Activated CD4-positive, alpha-beta T cell treated with anti-CD3 and anti-CD28 coated beads for 4 hours (primary cell): ENCODE measurements around the gene RORC.
"Not testable (repeated sequence)": the region's sequence is repeated elsewhere in the genome, so short reads cannot be mapped to it uniquely, and the experiment has no call there.

Experiments
- DNase-seq, 2 donors: peaks; one replicate each; pipeline ENCODE4 v3.0.0-alpha.2; 2020

Gene RORC

GRCh38 chr1:151831605-151832004 is at the start of gene RORC:
RORC (minus strand) TSS chr1:151831802; CDS start chr1:151831764, 38 bp downstream.
- DNase-seq: no peak

GRCh38 chr1:151875419-151876097 is 44.0 kb upstream of the RORC start:
- DNase-seq: no peak

DNA sequence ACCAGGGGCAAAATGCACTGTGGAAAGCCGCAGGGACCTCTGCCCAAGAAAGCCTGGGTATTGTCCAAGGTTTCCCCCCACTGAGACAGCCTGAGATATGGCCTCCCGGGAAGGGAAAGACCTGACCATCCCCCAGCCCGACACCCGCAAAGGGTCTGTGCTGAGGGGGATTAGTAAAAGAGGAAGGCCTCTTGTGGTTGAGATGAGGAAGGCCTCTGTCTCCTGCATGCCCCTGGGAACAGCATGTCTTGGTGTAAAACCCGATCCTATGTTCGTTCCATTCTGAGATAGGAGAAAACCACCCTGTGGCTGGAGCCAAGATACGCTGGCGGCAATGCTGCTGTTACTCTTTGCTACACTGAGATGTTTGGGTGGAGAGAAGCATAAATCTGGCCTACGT is 41.2 kb upstream of the RORC start:
- not testable (repeated sequence) for DNase-seq

GRCh38 chr1:151871284-151872030 is 39.9 kb upstream of the RORC start:
- no peak for DNase-seq

- DNase-seq: no peak
Measured at GRCh38 chr1:151868486-151868885, 36.9 kb upstream of the RORC start.

DNA sequence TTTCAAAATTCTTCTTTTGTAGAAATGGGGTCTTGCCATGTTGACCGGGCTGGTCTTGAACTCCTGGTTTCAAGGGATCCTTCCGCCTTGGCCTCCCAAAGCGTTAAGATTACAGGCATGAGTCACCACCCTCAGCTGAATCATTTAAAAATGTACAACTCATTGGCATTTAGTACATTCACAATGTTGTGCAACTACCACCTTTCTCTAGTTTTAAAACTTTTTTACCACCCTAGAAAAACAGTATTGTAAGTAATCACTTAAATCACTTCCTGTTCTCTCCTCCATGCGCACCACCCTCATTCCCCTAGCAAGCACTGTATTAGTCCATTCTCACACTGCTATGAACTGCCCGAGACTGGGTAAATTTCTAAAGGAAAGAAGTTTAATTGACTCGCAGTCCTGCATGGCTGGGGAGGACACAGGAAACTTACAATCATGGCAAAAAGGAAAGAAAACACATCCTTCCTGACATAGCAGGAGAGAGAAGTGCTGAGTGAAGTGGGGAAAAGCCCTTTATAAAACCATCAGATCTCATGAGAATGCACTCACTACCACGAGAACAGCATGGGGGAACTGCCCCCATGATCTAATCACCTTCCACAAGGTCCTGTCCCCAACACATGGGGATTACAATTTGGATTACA is 36.3 kb upstream of the RORC start:
- DNase-seq: no peak

GRCh38 chr1:151867321-151867720 is 35.7 kb upstream of the RORC start:
- no peak for DNase-seq

GRCh38 chr1:151864411-151864810 is 32.8 kb upstream of the RORC start:
- DNase-seq: no peak

DNA sequence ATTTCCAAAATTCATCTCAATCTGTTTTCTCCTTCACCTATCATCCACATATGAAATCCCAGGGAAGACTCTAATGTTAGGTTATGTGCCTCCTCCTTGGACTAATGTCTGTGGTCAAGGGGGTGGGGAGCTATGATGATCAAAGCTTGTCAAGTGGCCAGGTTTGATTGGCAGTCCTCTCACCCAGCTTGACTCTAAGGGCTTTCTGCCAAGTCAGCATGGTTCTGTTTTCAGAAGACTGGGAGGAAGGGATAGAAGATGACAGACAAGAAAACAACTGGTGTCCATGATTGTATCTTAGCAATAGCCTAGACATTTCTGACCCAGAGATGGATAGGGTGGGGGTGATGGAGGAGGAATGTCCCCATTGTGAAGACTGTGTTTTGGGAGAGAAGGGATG is 31.0 kb upstream of the RORC start:
- DNase-seq: no peak

DNA sequence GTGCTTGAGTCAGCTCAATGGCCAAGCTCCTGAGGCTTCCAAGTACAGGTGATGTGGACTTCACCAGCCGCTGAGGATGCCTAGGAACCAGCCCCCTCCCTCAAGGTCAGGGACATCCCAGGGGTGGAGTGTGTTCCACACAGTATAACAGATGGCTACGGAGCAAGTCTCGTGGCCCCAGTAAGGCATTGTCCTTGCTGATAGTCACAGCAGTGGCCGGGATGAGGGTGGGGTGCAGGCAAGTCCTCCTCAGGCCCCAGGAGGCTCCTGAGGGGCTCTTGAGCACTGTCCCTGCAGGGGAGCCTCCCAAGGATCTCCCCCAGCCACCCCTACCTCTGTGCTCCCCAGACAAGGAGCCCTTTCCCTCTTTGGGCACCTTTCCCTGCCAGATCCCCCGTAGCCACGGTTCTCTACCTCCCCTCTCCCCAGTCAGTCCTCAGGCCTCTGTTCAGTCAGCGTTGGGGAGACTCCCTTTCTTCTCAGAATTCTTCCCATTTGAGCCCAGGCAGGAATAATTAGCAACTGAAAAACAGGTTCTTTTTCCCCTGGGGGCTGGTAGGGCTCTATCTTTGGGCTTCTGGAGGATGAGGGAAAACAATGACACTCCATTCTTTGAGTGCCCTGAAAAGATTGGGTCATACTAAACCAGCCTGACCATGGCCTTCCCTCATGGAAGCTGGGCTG is 29.0 kb upstream of the RORC start:
- no peak for DNase-seq

- no peak for DNase-seq
Measured at GRCh38 chr1:151859891-151860293, 28.3 kb upstream of the RORC start.

DNA sequence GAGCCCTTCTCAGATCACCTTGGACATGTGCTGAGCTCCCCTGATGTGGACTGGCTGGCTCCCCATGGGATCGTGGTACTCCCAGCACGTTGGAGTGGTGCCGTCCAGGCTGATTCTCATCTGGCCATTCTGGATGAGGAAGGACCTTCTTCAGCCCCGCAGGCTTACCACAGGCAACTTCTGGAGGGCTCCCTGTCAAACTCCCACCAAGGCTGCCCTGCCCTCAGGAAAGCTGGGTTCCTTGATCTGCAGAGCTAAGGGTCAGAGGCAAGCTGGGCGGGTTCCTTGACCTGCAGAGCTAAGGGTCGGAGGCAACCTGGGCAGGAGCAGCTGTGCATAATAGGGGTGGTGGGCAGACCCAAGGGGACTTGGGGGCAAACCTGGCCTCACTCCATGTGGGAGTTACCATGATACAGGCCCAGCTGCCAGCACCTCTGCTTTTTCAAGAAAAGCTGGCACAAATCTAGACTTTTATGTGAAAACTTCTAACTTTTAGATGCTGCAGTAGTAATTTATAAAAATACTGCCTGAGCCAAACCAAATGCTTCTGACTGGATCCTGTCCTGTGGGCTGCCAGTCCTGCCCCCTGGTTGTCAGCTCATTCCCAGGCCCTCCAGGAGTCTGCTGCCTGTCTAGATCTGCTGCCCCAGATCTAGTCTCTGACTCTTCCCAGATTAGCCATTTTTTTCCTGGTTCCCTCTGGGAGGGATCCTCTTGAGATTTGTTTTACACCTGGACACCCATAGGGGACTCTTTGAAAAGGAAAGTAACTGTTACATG is 27.5 kb upstream of the RORC start:
- DNase-seq: no peak

- no peak for DNase-seq
Measured at GRCh38 chr1:151858030-151858746, 26.6 kb upstream of the RORC start.

- DNase-seq: no peak
Measured at GRCh38 chr1:151855933-151856332, 24.3 kb upstream of the RORC start.

- not testable (repeated sequence) for DNase-seq
Measured at GRCh38 chr1:151855516-151855915, 23.9 kb upstream of the RORC start.

DNA sequence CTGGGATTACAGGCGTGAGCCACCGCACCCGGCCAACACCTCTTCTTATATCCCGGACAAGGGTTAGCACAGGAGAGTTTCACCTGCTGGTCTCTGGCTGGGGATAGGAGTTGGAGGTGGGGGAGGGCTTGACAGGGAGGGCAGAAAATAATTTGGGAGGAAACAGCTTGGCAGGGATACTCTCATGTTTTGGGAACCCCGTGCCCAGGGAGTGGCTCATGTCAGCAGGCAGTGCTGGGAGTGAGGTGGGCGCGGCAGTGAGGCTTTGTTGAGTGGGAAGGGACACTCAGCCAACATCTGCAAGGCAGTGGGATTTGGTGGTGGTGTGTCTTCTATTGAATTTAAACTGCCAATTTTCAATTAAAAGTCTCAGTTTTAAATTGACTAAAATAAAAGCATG is 23.1 kb upstream of the RORC start:
- no peak for DNase-seq

- no peak for DNase-seq
Measured at GRCh38 chr1:151853411-151853943, 21.9 kb upstream of the RORC start, which contains the start of gene THEM5. THEM5 (minus strand) TSS chr1:151853712; CDS start chr1:151853565, 147 bp downstream.

DNA sequence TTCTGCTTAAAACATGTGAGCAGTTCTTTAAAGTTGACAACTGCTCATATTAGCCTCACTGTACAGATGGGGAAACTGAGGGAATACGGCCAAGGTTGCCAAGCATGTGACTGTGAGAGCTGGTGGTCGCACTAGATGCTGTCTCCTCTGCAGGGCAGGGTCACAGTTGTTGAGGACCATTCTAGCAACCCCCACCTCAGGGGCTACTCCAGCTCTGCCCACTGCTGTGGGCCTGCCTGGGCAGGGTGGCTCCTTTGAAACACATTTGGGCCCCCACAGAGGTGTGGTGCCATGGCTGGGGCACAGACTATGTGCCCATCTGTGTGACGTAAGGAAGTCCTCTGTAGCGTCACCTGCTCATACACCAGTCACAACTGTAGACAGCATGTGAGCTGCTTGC is 21.1 kb upstream of the RORC start:
- DNase-seq: no peak

DNA sequence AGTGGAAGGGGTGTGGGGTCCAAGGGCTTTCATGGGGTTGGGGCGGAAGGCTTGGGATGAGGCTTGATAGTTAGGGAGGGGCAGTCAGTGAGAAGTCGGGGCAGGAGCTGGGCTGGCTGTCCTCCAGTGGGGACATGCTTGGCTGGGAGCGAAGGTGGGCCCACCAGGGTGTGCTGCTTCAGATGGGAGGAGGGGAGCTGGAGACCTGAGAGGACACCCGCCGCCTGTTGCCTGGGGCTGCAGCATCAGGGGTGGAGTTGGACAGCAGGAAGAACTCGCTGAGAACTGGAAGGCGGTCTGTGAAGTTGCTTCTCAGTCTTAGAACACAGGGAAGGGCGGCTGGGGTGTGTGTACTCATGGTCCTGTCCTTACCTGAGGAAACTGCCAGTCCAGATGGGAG is 20.3 kb upstream of the RORC start:
- DNase-seq: no peak

DNA sequence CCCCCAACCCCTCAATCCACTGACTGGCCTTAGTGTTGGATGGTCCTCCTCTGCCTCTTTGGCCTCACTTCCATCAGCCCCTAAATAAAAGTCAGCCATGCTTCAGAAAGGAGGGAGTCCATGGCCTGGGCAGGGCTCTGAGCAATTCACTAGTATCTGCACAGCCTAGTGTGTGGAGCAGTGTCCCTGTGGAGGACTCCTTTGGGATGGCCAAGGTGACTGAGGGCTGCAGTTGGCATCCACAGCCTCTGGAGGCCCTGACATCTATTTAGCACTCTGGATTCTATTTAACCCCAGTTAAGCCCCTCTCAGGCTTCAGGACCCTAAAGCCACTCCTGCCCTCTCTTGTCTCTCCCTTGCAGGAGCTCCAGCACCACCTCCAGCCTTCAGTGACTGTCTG is 18.3 kb upstream of the RORC start:
- DNase-seq: no peak

DNA sequence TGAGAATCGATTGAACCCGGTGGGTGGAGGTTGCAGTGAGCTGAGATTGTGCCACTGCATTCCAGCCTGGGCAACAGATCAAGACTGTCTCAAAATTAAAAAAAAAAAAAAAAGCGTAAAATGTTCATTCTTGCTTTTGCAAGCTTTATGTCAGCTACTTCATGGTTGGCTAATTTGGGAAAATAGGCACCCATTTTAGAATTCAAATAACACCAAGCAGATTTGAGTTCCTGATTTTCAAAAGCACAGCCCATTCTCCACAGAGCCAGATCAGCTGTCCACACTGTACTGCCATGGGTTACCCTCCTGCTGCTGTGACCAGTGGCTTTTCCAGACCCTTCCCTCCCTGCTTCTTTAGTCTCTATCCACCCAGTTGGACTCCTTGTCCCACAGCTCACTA is 17.5 kb upstream of the RORC start:
- DNase-seq: no peak
